DND-41 (cell line): ENCODE measurements around the gene SCTR.

Experiments
- EZH2 ChIP-seq: IDR thresholded peaks from 3 replicates; pipeline ENCODE4 v1.6.1; 2012; ENCODE audit warnings: borderline replicate concordance, low read depth, mild to moderate bottlenecking, moderate library complexity, low read length, inconsistent platforms; ENCODE audit not compliant: severe bottlenecking
- TF ChIP-seq, protein P1 (sequence below): IDR thresholded peaks from 2 replicates; pipeline ENCODE4 v1.5.1; 2012; ENCODE audit warnings: borderline replicate concordance, low read length, moderate library complexity, mild to moderate bottlenecking; ENCODE audit not compliant: poor library complexity, severe bottlenecking; ENCODE audit errors: extremely low read depth

DNA sequence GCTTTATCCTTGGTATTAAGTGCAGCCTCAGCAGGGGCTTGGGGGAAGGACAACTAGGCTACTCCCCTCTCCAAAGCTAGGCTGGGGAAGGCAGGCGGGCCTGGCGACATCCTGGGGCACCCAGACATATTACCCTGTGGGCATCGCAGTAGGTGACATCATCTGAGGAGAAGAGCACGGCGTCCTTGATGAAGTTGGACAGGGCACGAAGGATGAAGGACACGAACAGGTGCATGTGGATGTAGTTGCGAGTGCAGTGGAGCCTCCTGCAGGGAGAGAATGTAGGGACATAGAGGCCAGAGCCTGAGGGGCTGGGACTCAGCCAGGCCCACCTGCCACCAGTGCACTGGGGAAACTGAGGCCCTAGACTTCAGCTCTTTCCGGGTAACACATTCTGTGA is 60.3 kb downstream of the SCTR start:
- no peak for TF ChIP-seq EZH2
- TF ChIP-seq, protein P1, sequence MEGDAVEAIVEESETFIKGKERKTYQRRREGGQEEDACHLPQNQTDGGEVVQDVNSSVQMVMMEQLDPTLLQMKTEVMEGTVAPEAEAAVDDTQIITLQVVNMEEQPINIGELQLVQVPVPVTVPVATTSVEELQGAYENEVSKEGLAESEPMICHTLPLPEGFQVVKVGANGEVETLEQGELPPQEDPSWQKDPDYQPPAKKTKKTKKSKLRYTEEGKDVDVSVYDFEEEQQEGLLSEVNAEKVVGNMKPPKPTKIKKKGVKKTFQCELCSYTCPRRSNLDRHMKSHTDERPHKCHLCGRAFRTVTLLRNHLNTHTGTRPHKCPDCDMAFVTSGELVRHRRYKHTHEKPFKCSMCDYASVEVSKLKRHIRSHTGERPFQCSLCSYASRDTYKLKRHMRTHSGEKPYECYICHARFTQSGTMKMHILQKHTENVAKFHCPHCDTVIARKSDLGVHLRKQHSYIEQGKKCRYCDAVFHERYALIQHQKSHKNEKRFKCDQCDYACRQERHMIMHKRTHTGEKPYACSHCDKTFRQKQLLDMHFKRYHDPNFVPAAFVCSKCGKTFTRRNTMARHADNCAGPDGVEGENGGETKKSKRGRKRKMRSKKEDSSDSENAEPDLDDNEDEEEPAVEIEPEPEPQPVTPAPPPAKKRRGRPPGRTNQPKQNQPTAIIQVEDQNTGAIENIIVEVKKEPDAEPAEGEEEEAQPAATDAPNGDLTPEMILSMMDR, result no peak
